Mesothelial cell of epicardium (in vitro differentiated cells): ENCODE measurements around the gene DISC1. TPM values are rescaled to one million over a fixed set of nuclear protein-coding genes. Genes with fewer than 3 reads are reported as not detected.

Source experiments
- DNase-seq, 2 experiments: peaks; one replicate each; pipeline ENCODE4 v3.0.0; 2021; ENCODE audit warnings: low spot score in 2 of 2; ENCODE audit not compliant: unreplicated experiment in 2 of 2
- H3K27ac Mint-ChIP-seq: 2 replicates; pipeline ENCODE4 v1.8.0; 2021; ENCODE audit warnings: mixed read lengths
- H3K27me3 Mint-ChIP-seq: 2 replicates; pipeline ENCODE4 v1.8.0; 2021; ENCODE audit warnings: low read depth, mixed read lengths
- H3K36me3 Mint-ChIP-seq: 2 replicates; pipeline ENCODE4 v1.8.0; 2021; ENCODE audit warnings: mixed read lengths
- H3K4me1 Mint-ChIP-seq: 2 replicates; pipeline ENCODE4 v1.8.0; 2021; ENCODE audit warnings: mixed read lengths
- H3K4me3 Mint-ChIP-seq: 2 replicates; pipeline ENCODE4 v1.8.0; 2021; ENCODE audit warnings: mild to moderate bottlenecking, moderate library complexity, mixed read lengths
- H3K9me3 Mint-ChIP-seq: 2 replicates; pipeline ENCODE4 v1.8.0; 2021; ENCODE audit warnings: mixed read lengths
- total RNA-seq: library from RNA; stranded (reverse); gene quantifications from 3 replicates; pipeline ENCODE4 v1.2.1, GENCODE V29; 2021
- TF ChIP-seq, protein P1 (sequence below): fragments of 200-600 bp; sonication (generic); IDR thresholded peaks from one replicate; pipeline ENCODE4 v1.5.0; 2021; ENCODE audit warnings: antibody characterized with exemption; ENCODE audit not compliant: unreplicated experiment

The DISC1 gene
- total RNA-seq, 1 donor from 2014 or later, result 9.1 TPM

DNA sequence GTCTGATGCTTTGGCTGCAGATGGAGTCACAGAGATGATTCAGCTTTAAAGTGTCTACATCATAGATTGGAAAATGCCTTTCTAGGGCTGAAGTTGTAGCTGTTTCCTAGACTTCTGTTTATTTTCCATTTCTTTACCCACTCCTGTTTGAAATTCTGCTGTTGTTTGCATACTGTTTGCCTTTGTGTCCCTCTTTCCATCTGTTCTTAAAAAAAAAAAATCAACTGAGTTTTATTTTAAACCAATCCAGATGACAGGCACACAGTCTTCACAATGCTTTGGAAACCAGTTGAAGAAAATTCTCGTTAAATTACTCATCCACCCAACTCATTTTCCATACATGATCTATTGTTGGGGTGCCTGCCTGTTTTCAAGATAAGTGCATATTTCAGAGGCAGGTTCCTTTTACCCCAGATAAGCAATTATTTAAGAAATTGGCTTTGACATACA is 245.9 kb downstream of the DISC1 start:
- DNase-seq, result no peak
- Mint-ChIP-seq H3K27me3 (no peaks in the 10 kb centered on the region), H3K27ac (peak overlapping the region; percentile 32), H3K4me3 (no peak overlapping the region), H3K9me3 (peaks cover 13% of the 10 kb centered on the region), H3K36me3 (peaks cover 5% of the 10 kb centered on the region), H3K4me1 (peaks cover 22% of the 10 kb centered on the region)
- TF ChIP-seq, protein P1, sequence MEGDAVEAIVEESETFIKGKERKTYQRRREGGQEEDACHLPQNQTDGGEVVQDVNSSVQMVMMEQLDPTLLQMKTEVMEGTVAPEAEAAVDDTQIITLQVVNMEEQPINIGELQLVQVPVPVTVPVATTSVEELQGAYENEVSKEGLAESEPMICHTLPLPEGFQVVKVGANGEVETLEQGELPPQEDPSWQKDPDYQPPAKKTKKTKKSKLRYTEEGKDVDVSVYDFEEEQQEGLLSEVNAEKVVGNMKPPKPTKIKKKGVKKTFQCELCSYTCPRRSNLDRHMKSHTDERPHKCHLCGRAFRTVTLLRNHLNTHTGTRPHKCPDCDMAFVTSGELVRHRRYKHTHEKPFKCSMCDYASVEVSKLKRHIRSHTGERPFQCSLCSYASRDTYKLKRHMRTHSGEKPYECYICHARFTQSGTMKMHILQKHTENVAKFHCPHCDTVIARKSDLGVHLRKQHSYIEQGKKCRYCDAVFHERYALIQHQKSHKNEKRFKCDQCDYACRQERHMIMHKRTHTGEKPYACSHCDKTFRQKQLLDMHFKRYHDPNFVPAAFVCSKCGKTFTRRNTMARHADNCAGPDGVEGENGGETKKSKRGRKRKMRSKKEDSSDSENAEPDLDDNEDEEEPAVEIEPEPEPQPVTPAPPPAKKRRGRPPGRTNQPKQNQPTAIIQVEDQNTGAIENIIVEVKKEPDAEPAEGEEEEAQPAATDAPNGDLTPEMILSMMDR, result no peak

DNA sequence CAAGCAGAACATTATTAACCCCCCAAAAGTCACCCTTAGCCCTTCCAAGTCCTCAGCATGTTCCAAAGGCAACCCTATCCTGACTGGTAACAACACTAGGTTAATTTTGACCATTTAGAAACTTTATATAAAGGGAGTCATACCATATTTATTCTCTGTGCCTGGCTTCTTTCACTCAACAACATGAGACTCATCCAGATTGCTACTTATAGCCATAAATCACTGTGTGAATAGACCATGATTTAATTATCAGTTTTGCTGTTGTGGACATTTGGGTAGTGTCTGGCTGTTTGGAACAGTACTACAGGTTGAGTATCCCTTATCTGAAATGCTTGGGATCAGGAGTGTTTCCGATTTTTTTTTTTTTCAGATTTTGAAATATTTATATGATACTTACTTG is 252.1 kb downstream of the DISC1 start:
- no peak overlapping the region for H3K4me3 Mint-ChIP-seq
- TF ChIP-seq, protein P1, result no peak

DNA sequence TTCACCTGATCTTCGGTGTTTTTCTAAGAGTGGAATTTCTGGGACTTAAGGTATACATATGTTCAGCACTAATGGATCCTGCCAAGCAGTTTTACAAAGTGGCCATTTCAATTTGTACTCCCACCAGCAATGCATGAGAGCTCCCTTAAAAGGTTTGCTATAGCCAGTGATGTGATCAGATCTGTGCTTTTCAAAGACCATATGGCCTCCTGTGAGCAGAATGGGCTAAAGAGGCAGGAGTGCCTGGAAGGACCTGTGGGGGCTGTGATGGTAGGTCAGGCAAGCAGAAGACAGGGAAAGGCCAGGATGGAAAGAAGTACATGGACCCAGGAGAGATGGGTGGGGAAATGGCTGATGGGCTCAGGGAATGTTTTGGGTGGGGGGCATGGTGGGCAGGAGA is 252.7 kb downstream of the DISC1 start:
- Mint-ChIP-seq H3K4me1 (no peaks in the 10 kb centered on the region), H3K27me3 (no peaks in the 10 kb centered on the region), H3K27ac (no peak overlapping the region), H3K9me3 (peaks cover 13% of the 10 kb centered on the region), H3K4me3 (no peak overlapping the region), H3K36me3 (peaks cover 5% of the 10 kb centered on the region)
- no peak for DNase-seq
- TF ChIP-seq, protein P1, result no peak

More for the DNA sequence above, 252.1 kb downstream of the DISC1 start:
- H3K36me3 Mint-ChIP-seq, result peaks cover 5% of the 10 kb centered on the region
- no peak for DNase-seq
- peaks cover 13% of the 10 kb centered on the region for H3K9me3 Mint-ChIP-seq
- no peaks in the 10 kb centered on the region for H3K27me3 Mint-ChIP-seq
- H3K4me1 Mint-ChIP-seq, result no peaks in the 10 kb centered on the region
- H3K27ac Mint-ChIP-seq, result no peak overlapping the region

DNA sequence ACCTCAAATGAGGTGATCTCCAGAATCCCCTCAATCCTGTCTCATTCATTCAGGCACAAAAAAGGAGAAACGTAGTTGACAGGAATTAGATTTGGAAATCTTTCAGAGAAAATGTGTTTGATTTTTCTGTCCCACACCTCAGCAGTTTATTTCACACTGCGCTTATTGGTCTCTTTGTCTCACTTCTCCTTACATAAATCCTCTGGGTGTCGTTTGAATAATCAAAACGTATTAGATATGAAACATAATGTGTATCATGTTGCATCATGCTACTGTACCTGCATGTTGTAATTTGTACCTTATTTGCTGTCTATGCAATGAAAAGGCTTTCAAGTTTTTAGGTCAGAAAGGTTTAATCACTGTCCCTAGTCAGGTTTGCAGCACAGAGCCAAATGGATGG is 255.7 kb downstream of the DISC1 start:
- no peak overlapping the region for H3K4me3 Mint-ChIP-seq
- no peaks in the 10 kb centered on the region for H3K36me3 Mint-ChIP-seq
- H3K27ac Mint-ChIP-seq, result no peak overlapping the region
- H3K4me1 Mint-ChIP-seq, result peaks cover 19% of the 10 kb centered on the region
- TF ChIP-seq, protein P1, result no peak
- DNase-seq, result no peak
- no peaks in the 10 kb centered on the region for H3K27me3 Mint-ChIP-seq
- H3K9me3 Mint-ChIP-seq, result no peaks in the 10 kb centered on the region

DNA sequence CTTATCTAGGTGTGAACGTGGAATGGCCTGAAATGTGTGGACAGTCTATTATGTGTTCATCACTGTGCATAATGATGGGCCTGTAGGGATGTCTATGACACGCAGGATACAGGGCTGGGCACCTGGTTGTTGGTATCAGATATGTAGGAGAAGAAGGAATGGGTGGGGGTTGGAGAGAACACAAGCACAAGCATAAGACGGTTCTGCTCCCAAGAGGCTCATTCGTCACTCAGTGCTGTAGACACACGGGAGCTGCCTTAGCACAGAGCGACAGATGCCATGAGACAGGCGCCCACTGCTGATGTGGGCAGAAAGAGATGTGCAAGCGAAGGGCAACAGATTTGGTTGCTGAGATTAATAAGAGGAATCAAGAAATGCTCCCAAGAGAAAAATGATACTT is 256.2 kb downstream of the DISC1 start:
- TF ChIP-seq, protein P1, result no peak
- Mint-ChIP-seq H3K27ac (no peak overlapping the region), H3K36me3 (no peaks in the 10 kb centered on the region), H3K27me3 (no peaks in the 10 kb centered on the region), H3K9me3 (no peaks in the 10 kb centered on the region), H3K4me1 (peaks cover 20% of the 10 kb centered on the region), H3K4me3 (no peak overlapping the region)
- DNase-seq, result no peak

DNA sequence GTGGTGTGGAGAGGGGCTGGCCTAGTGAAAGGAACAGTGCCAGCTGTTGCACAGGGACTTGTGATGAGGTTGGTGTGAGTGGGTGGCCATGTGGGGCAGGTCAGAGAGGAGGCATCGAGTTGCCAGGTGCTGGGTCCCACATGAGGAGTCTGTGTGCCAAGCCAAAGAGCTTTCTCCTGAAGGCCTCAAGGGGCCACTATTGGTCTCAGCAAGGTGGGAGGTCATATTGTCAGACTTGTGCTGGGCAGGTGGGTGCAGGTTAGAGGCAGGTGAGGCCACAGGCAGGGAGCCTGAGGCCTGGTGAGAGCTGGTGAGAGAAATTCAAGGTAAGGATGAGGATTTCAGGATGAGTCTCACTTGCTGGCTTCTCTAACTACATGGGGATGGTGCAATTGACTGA is 256.8 kb downstream of the DISC1 start:
- no peaks in the 10 kb centered on the region for H3K9me3 Mint-ChIP-seq
- H3K4me3 Mint-ChIP-seq, result no peak overlapping the region
- H3K36me3 Mint-ChIP-seq, result no peaks in the 10 kb centered on the region
- no peak overlapping the region for H3K27ac Mint-ChIP-seq
- DNase-seq, result no peak
- H3K4me1 Mint-ChIP-seq, result peaks cover 24% of the 10 kb centered on the region
- TF ChIP-seq, protein P1, result no peak
- H3K27me3 Mint-ChIP-seq, result no peaks in the 10 kb centered on the region
